CD4-positive, alpha-beta T cell (primary cell): ENCODE data around the gene FDXACB1. TPM values are rescaled to one million over a fixed set of nuclear protein-coding genes. Genes with fewer than 3 reads are reported as not detected.

Source experiments
- ATAC-seq: fragments of 200-7000 bp; cut with Tn5 transposase; one replicate; pipeline ENCODE4 v1.10.0; 2022; ENCODE audit warnings: mild to moderate bottlenecking; ENCODE audit not compliant: poor library complexity
- CTCF ChIA-PET: fragments of 350-600 bp; sonication (Branson Sonifier 250); formaldehyde crosslinking; loops from one replicate; lab custom pipeline; 2021; ENCODE audit warnings: antibody characterized with exemption, inconsistent platforms; lab: Charles Lee
- POLR2A ChIA-PET: fragments of 350-600 bp; sonication (Branson Sonifier 250); formaldehyde crosslinking; loops from one replicate; lab custom pipeline; 2021; ENCODE audit warnings: antibody characterized with exemption, inconsistent platforms; lab: Charles Lee
- DNase-seq, 14 experiments: peaks; one replicate each; pipeline ENCODE4 v3.0.0-alpha.2; 2013 to 2020; ENCODE audit warnings: mixed read lengths in 2 of 14
- H3K27ac ChIP-seq, 2 donors: one replicate each; pipeline versions ENCODE4 v1.5.1 to v1.7.0; 2013; ENCODE audit warnings: low read length in 2 of 2, low read depth in 1 of 2, mild to moderate bottlenecking in 1 of 2
- H3K27me3 ChIP-seq, 2 experiments: 1 replicate in 1 of 2; 2 replicates in 1 of 2; pipeline versions ENCODE4 v1.6.1 to v1.7.0; 2013; ENCODE audit warnings: low read length in 2 of 2, control low read depth in 1 of 2, mild to moderate bottlenecking in 1 of 2, moderate library complexity in 1 of 2; ENCODE audit not compliant: insufficient read depth in 2 of 2, control insufficient read depth in 1 of 2
- H3K36me3 ChIP-seq: one replicate; pipeline ENCODE4 v1.6.1; 2013; ENCODE audit warnings: low read length, control low read depth; ENCODE audit not compliant: insufficient read depth
- H3K4me1 ChIP-seq: one replicate; pipeline ENCODE4 v1.6.1; 2013; ENCODE audit warnings: low read length, control low read depth; ENCODE audit not compliant: insufficient read depth
- H3K4me3 ChIP-seq: one replicate; pipeline ENCODE4 v1.5.1; 2013; ENCODE audit warnings: mild to moderate bottlenecking, low read length, moderate library complexity
- H3K9me3 ChIP-seq, 2 experiments: 1 replicate in 1 of 2; 2 replicates in 1 of 2; pipeline versions ENCODE4 v1.6.1 to v1.7.0; 2013; ENCODE audit warnings: low read length in 2 of 2, mild to moderate bottlenecking in 2 of 2, control low read depth in 1 of 2, moderate library complexity in 1 of 2; ENCODE audit not compliant: control insufficient read depth in 1 of 2, insufficient read depth in 1 of 2
- H3K27ac Mint-ChIP-seq: one replicate; pipeline ENCODE4 v1.8.0; 2020; ENCODE audit warnings: mixed read lengths
- H3K27me3 Mint-ChIP-seq: one replicate; pipeline ENCODE4 v1.8.0; 2021; ENCODE audit warnings: mixed read lengths
- H3K36me3 Mint-ChIP-seq: one replicate; pipeline ENCODE4 v1.8.0; 2021; ENCODE audit warnings: low read depth, mixed read lengths
- H3K4me1 Mint-ChIP-seq: one replicate; pipeline ENCODE4 v1.8.0; 2021; ENCODE audit warnings: low read depth, mixed read lengths
- H3K4me3 Mint-ChIP-seq: one replicate; pipeline ENCODE4 v1.8.0; 2020; ENCODE audit warnings: mild to moderate bottlenecking, mixed read lengths
- H3K9me3 Mint-ChIP-seq: one replicate; pipeline ENCODE4 v1.8.0; 2020; ENCODE audit warnings: mixed read lengths
- CTCF ChIP-seq: fragments of 200-600 bp; IDR thresholded peaks from one replicate; pipeline ENCODE4 v1.8.0; 2022; ENCODE audit warnings: antibody characterized with exemption, mild to moderate bottlenecking
- intact Hi-C, 2 experiments: fragments of 100-400 bp; cut with DNase I in 1 of 2; cut with micrococcal nuclease in 1 of 2; formaldehyde crosslinking; loops; one replicate each; pipeline versions ENCODE4 v1.15.1 to v1.9.0; 2023 to 2025; cut with DNase I, micrococcal nuclease
- total RNA-seq, 174 experiments: library from RNA in 2 of 174; stranded (reverse) in 2 of 174; gene quantifications; one replicate each; pipeline ENCODE4 v1.2.3 and lab custom pipeline; 2021 to 2026

The FDXACB1 gene
- total RNA-seq, 2 experiments from 2014 or later = 3.4 to 3.9 TPM

- ATAC-seq = no peak
- DNase-seq = no peak
- Histone ChIP-seq H3K4me3 (no peak overlapping the region), H3K27me3 (peaks cover 21 to 32% of the 10 kb centered on the region in 2 experiments), H3K9me3 (peaks cover 0 to 7% of the 10 kb centered on the region in 2 experiments), H3K27ac (no peak overlapping the region), H3K4me1 (no peaks in the 10 kb centered on the region), H3K36me3 (no peaks in the 10 kb centered on the region)
- intact Hi-C loops = no loop called here
- Mint-ChIP-seq H3K36me3 (peaks cover 4% of the 10 kb centered on the region), H3K27ac (no peak overlapping the region), H3K27me3 (peaks cover 51% of the 10 kb centered on the region), H3K9me3 (no peaks in the 10 kb centered on the region), H3K4me1 (no peaks in the 10 kb centered on the region), H3K4me3 (no peak overlapping the region)
- ChIA-PET CTCF (no interaction called here), POLR2A (no interaction called here)
- no peak for TF ChIP-seq CTCF
Measured at GRCh38 chr11:111909378-111909777, 30.4 kb upstream of the FDXACB1 start.

GRCh38 chr11:111908639-111909305 is 29.8 kb upstream of the FDXACB1 start:
- no peak for ATAC-seq
- H3K27me3 ChIP-seq = peaks cover 16 to 26% of the 10 kb centered on the region in 2 experiments
- ChIA-PET CTCF (no interaction called here), POLR2A (no interaction called here)
- H3K27ac ChIP-seq = no peak overlapping the region
- Mint-ChIP-seq H3K27ac (no peak overlapping the region), H3K4me3 (no peak overlapping the region), H3K9me3 (no peaks in the 10 kb centered on the region), H3K4me1 (no peaks in the 10 kb centered on the region), H3K27me3 (peaks cover 46% of the 10 kb centered on the region), H3K36me3 (peaks cover 4% of the 10 kb centered on the region)
- peaks cover 0 to 7% of the 10 kb centered on the region in 2 experiments for H3K9me3 ChIP-seq
- intact Hi-C loops = no loop called here
- H3K4me3 ChIP-seq = no peak overlapping the region
- TF ChIP-seq CTCF = no peak
- no peaks in the 10 kb centered on the region for H3K36me3 ChIP-seq
- no peak for DNase-seq
- no peaks in the 10 kb centered on the region for H3K4me1 ChIP-seq

- Mint-ChIP-seq H3K36me3 (peaks cover 4% of the 10 kb centered on the region), H3K9me3 (no peaks in the 10 kb centered on the region), H3K27ac (no peak overlapping the region), H3K4me1 (no peaks in the 10 kb centered on the region), H3K27me3 (peaks cover 34% of the 10 kb centered on the region), H3K4me3 (no peak overlapping the region)
- no peak for TF ChIP-seq CTCF
- H3K9me3 ChIP-seq = peaks cover 0 to 4% of the 10 kb centered on the region in 2 experiments
- ChIA-PET CTCF (no interaction called here), POLR2A (no interaction called here)
- intact Hi-C loops = no loop called here
- H3K27ac ChIP-seq = no peak overlapping the region
- DNase-seq (no peak), ATAC-seq (no peak)
- no peaks in the 10 kb centered on the region for H3K4me1 ChIP-seq
- H3K36me3 ChIP-seq = no peaks in the 10 kb centered on the region
- no peak overlapping the region for H3K4me3 ChIP-seq
- peaks cover 2 to 14% of the 10 kb centered on the region in 2 experiments for H3K27me3 ChIP-seq
Measured at GRCh38 chr11:111906680-111907079, 27.7 kb upstream of the FDXACB1 start.
